GM23248 (cell line): Measurements from ENCODE around the gene TAF11L6.

ENCODE experiments used
- EZH2 ChIP-seq: fragments of 200-600 bp; sonication (generic); IDR thresholded peaks from 2 replicates; pipeline ENCODE4 v1.6.1; 2018; ENCODE audit warnings: antibody characterized with exemption, mild to moderate bottlenecking; ENCODE audit not compliant: insufficient read depth, poor library complexity, severe bottlenecking
- EZH2phosphoT487 ChIP-seq: fragments of 200-600 bp; sonication (generic); IDR thresholded peaks from 2 replicates; pipeline ENCODE4 v1.6.1; 2018; ENCODE audit warnings: antibody characterized with exemption, moderate library complexity, mild to moderate bottlenecking, low read depth; ENCODE audit not compliant: insufficient read depth

GRCh38 chr5:17482790-17483189 is 45.7 kb upstream of the TAF11L6 start:
- no peak for TF ChIP-seq EZH2
- no peak for TF ChIP-seq EZH2phosphoT487
